Keratinocyte (primary cell): ENCODE measurements around the gene CUBN.

Experiments
- EZH2 ChIP-seq: IDR thresholded peaks from one replicate; pipeline ENCODE4 v1.6.1; 2012; ENCODE audit warnings: inconsistent platforms, mild to moderate bottlenecking, low read length, moderate library complexity
- TF ChIP-seq, protein P1 (sequence below), 3 experiments: IDR thresholded peaks in 1 of 3; conservative IDR thresholded peaks in 1 of 3; optimal IDR thresholded peaks in 1 of 3; 2 replicates in 2 of 3; 3 replicates in 1 of 3; pipeline versions ENCODE3 to v1.5.1; 2011; ENCODE audit warnings: low read length in 3 of 3, mild to moderate bottlenecking in 3 of 3, moderate library complexity in 2 of 3, control low read depth in 1 of 3, inconsistent platforms in 1 of 3; ENCODE audit not compliant: insufficient read depth in 2 of 3; ENCODE audit errors: extremely low read depth in 1 of 3

- TF ChIP-seq, protein P1, sequence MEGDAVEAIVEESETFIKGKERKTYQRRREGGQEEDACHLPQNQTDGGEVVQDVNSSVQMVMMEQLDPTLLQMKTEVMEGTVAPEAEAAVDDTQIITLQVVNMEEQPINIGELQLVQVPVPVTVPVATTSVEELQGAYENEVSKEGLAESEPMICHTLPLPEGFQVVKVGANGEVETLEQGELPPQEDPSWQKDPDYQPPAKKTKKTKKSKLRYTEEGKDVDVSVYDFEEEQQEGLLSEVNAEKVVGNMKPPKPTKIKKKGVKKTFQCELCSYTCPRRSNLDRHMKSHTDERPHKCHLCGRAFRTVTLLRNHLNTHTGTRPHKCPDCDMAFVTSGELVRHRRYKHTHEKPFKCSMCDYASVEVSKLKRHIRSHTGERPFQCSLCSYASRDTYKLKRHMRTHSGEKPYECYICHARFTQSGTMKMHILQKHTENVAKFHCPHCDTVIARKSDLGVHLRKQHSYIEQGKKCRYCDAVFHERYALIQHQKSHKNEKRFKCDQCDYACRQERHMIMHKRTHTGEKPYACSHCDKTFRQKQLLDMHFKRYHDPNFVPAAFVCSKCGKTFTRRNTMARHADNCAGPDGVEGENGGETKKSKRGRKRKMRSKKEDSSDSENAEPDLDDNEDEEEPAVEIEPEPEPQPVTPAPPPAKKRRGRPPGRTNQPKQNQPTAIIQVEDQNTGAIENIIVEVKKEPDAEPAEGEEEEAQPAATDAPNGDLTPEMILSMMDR (optimal IDR thresholded peaks at IDR 0.05 in 1 of 3, IDR thresholded peaks at IDR 0.05 in 1 of 3, conservative IDR thresholded peaks at IDR 0.05 in 1 of 3; ENCODE audit: extremely low read depth in 1 of 3, insufficient read depth in 2 of 3, low read length in 3 of 3): no peak
- no peak for TF ChIP-seq EZH2
Measured at GRCh38 chr10:16820018-16820417, 309.6 kb downstream of the CUBN start.
